CD4-positive, CD25-positive, alpha-beta regulatory T cell (primary cell): ENCODE data around the gene DNAH10. TPM values are rescaled to one million over a fixed set of nuclear protein-coding genes. Genes with fewer than 3 reads are reported as not detected.
A peak's percentile ranks its signal among the peaks of the same experiment; 100 is the strongest.

Source experiments
- ATAC-seq, 2 donors: fragments of 150-1000 bp; cut with Tn5 transposase; one replicate each; pipeline ENCODE4 v1.10.0; 2021; ENCODE audit warnings: low read depth in 2 of 2, moderate number of reproducible peaks in 2 of 2, moderate library complexity in 1 of 2
- DNase-seq, 3 donors: peaks; one replicate each; pipeline versions ENCODE4 v3.0.0 to v3.0.0-alpha.2; 2012 to 2022; ENCODE audit warnings: mixed read lengths in 1 of 3
- H3K27ac ChIP-seq: one replicate; pipeline ENCODE4 v1.7.0; 2013; ENCODE audit warnings: mild to moderate bottlenecking, low read length; ENCODE audit not compliant: insufficient read depth, poor library complexity, severe bottlenecking
- H3K27me3 ChIP-seq: one replicate; pipeline ENCODE4 v1.7.0; 2013; ENCODE audit warnings: low read length; ENCODE audit not compliant: control insufficient read depth, insufficient read depth
- H3K36me3 ChIP-seq: one replicate; pipeline ENCODE4 v1.7.0; 2013; ENCODE audit warnings: mild to moderate bottlenecking, low read length, moderate library complexity; ENCODE audit not compliant: control insufficient read depth, insufficient read depth
- H3K4me1 ChIP-seq: 2 replicates; pipeline ENCODE4 v1.7.0; 2013; ENCODE audit warnings: mild to moderate bottlenecking, low read length; ENCODE audit not compliant: insufficient read depth, control insufficient read depth, poor library complexity, severe bottlenecking
- H3K4me3 ChIP-seq: one replicate; pipeline ENCODE4 v1.7.0; 2013; ENCODE audit warnings: low read depth, mild to moderate bottlenecking, low read length, moderate library complexity
- H3K9me3 ChIP-seq, 2 experiments: 1 replicate in 1 of 2; 2 replicates in 1 of 2; pipeline ENCODE4 v1.7.0; 2013; ENCODE audit warnings: low read length in 2 of 2, mild to moderate bottlenecking in 1 of 2, moderate library complexity in 1 of 2; ENCODE audit not compliant: control insufficient read depth in 2 of 2
- H3K27ac Mint-ChIP-seq, 3 donors: one replicate each; pipeline ENCODE4 v1.8.0; 2020 to 2022; ENCODE audit warnings: mild to moderate bottlenecking in 3 of 3, mixed read lengths in 3 of 3, moderate library complexity in 2 of 3
- H3K27me3 Mint-ChIP-seq: one replicate; pipeline ENCODE4 v1.8.0; 2022; ENCODE audit warnings: mild to moderate bottlenecking, mixed read lengths
- H3K36me3 Mint-ChIP-seq: one replicate; pipeline ENCODE4 v1.8.0; 2020; ENCODE audit warnings: mixed read lengths
- H3K4me1 Mint-ChIP-seq, 4 donors: one replicate each; pipeline ENCODE4 v1.8.0; 2020 to 2022; ENCODE audit warnings: mixed read lengths in 4 of 4, mild to moderate bottlenecking in 1 of 4
- H3K4me3 Mint-ChIP-seq, 4 donors: one replicate each; pipeline ENCODE4 v1.8.0; 2020 to 2022; ENCODE audit warnings: mild to moderate bottlenecking in 4 of 4, mixed read lengths in 4 of 4, moderate library complexity in 3 of 4
- H3K9me3 Mint-ChIP-seq, 7 donors: one replicate each; pipeline ENCODE4 v1.8.0; 2020 to 2022; ENCODE audit warnings: mixed read lengths in 7 of 7, mild to moderate bottlenecking in 3 of 7, moderate library complexity in 2 of 7
- polyA plus RNA-seq, 4 donors: library from polyadenylated mRNA; unstranded; fragments of 300-500 nt; fragmentation: Illumina TruSeq; gene quantifications; one replicate each; pipeline ENCODE4 v1.2.3, GENCODE V29; 2021
- total RNA-seq: library from RNA; stranded (reverse); gene quantifications from one replicate; pipeline ENCODE4 v1.2.3, GENCODE V29; 2022

The DNAH10 gene
- total and polyA plus RNA-seq, 5 donors from 2014 or later, result 0.02 to 0.07 TPM; not detected in 3

DNA sequence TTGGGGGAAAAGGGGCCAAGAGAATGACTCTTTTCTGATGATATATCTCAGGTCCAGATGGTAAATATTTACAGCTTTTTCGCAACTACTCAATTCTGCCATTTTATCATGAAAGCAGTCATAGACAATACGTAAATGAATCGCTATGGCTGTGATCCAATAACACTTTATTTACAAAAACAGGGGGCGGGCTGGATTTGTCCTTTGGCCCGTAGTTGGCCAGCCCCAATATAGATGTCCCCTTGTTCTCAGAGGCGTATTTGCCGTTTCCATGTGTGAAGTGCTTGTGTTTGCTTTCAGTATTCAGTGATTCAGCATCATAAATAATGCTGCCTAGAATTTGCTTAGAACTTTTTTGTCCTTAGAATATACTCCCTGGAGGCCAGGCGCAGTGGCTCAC is 133.3 kb downstream of the DNAH10 start:
- Mint-ChIP-seq H3K4me1 (no peaks in the 10 kb centered on the region), H3K27ac (no peak overlapping the region), H3K36me3 (peaks cover 3% of the 10 kb centered on the region), H3K9me3 (no peaks in the 10 kb centered on the region), H3K4me3 (no peak overlapping the region), H3K27me3 (peaks cover 10% of the 10 kb centered on the region)
- no peaks in the 10 kb centered on the region for H3K4me1 ChIP-seq
- peaks cover under 1% of the 10 kb centered on the region for H3K27me3 ChIP-seq
- H3K27ac ChIP-seq, result no peak overlapping the region
- DNase-seq (no peak), ATAC-seq (no peak)
- H3K9me3 ChIP-seq, result no peaks in the 10 kb centered on the region
- no peak overlapping the region for H3K4me3 ChIP-seq
- no peaks in the 10 kb centered on the region for H3K36me3 ChIP-seq

DNA sequence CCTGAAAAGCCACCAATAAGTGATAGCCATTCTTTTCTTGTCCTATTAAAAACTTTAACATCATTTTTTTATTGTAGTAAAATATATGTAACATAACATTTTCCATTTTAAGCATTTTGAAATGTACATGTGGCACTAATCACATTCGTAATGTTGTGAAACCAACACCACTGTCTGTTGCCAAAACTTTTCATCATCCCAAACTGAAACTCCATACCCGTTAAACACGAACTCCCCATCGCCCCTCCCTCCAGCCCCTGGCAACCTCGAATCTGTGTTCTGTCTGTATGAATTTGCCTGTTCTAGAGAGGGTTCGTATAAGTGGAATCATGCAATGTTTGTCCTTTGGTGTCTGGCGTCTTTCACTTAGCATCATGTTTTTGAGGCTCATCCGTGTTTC is 134.7 kb downstream of the DNAH10 start:
- DNase-seq (no peak), ATAC-seq (no peak)
- Mint-ChIP-seq H3K4me1 (peaks cover 0 to 4% (median 0%) of the 10 kb centered on the region in 4 donors), H3K36me3 (peaks cover 3% of the 10 kb centered on the region), H3K9me3 (no peaks in the 10 kb centered on the region), H3K4me3 (no peak overlapping the region), H3K27ac (no peak overlapping the region), H3K27me3 (peaks cover 5% of the 10 kb centered on the region)
- H3K9me3 ChIP-seq, result no peaks in the 10 kb centered on the region
- H3K4me1 ChIP-seq, result no peaks in the 10 kb centered on the region
- H3K27me3 ChIP-seq, result peaks cover 3% of the 10 kb centered on the region
- H3K27ac ChIP-seq, result no peak overlapping the region
- no peak overlapping the region for H3K4me3 ChIP-seq
- H3K36me3 ChIP-seq, result no peaks in the 10 kb centered on the region

DNA sequence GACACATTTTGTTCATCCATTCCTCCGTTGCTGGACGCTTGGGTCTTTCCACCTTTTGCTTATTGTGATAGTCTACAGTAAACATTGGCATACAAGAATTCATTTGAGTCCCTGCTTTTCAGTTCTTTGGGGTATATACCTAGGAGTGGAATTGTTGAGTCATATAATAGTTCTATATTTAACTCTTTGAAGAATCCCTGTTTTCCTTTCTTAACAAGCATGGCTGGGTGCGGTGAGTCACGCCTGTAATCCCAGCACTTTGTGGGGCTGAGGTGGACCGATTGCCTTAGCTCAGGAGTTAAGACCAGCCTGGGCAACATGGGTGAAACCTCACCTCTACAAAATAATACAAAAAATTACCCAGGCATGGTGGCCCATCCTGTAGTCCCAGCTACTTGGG is 135.1 kb downstream of the DNAH10 start:
- H3K27me3 Mint-ChIP-seq, result peaks cover 3% of the 10 kb centered on the region
- no peaks in the 10 kb centered on the region for H3K36me3 ChIP-seq
- H3K27me3 ChIP-seq, result peaks cover 3% of the 10 kb centered on the region

DNA sequence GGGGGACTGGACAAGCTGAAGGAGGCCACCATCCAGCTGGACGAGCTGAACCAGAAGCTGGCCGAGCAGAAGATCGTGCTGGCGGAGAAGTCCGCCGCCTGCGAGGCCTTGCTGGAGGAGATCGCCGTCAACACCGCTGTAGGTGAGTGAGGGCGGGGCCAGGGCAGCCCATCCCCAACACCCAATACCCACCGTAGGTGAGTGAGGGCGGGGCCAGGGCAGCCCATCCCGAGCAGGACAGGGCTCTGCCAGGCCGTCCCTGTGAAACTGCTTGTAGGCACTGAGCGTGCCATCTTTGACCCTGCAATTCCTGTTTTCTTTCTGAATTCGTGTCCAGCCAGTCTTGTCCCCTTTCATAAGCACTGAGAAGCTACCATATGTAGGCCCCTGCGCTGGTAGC is 136.6 kb downstream of the DNAH10 start:
- Histone ChIP-seq H3K4me3 (no peak overlapping the region), H3K27ac (no peak overlapping the region), H3K9me3 (no peaks in the 10 kb centered on the region), H3K4me1 (no peaks in the 10 kb centered on the region), H3K27me3 (peaks cover 3% of the 10 kb centered on the region), H3K36me3 (no peaks in the 10 kb centered on the region)
- no peak for ATAC-seq
- no peak overlapping the region for H3K4me3 Mint-ChIP-seq
- H3K27ac Mint-ChIP-seq, result no peak overlapping the region
- H3K27me3 Mint-ChIP-seq, result no peaks in the 10 kb centered on the region
- peaks cover 0 to 4% (median 0%) of the 10 kb centered on the region in 4 donors for H3K4me1 Mint-ChIP-seq
- DNase-seq, result no peak
- peaks cover 3% of the 10 kb centered on the region for H3K36me3 Mint-ChIP-seq
- no peaks in the 10 kb centered on the region for H3K9me3 Mint-ChIP-seq

More for the DNA sequence above, 135.1 kb downstream of the DNAH10 start:
- H3K27ac Mint-ChIP-seq, result no peak overlapping the region
- no peaks in the 10 kb centered on the region for H3K9me3 Mint-ChIP-seq
- Histone ChIP-seq H3K4me1 (no peaks in the 10 kb centered on the region), H3K27ac (no peak overlapping the region), H3K9me3 (no peaks in the 10 kb centered on the region), H3K4me3 (no peak overlapping the region)
- H3K36me3 Mint-ChIP-seq, result peaks cover 3% of the 10 kb centered on the region
- H3K4me1 Mint-ChIP-seq, result peaks cover 0 to 4% (median 0%) of the 10 kb centered on the region in 4 donors
- peak overlapping the region in 1 of 4 donors; percentile 4 for H3K4me3 Mint-ChIP-seq
- no peak for DNase-seq
- ATAC-seq, result no peak

DNA sequence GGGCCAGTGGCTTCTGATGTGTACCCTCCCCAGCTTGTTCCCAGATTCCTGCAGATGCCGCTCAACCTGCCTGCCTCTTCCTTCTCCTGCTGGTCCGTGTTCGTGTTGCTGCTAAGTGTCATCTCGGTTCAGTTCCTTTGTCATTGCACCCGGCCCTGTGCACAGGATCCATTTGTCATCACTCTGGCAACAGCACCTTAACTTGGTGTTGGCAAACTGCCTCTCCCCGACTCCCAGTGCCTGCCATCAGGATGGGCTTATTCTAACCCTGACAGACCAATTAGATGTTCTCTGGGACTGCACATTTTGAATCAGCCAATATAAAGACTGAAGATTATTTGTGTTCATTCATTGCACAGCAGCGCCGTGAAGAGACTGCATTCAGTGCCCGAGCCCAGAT is 137.3 kb downstream of the DNAH10 start:
- H3K27ac ChIP-seq, result no peak overlapping the region
- Mint-ChIP-seq H3K36me3 (peaks cover 3% of the 10 kb centered on the region), H3K4me1 (peaks cover 0 to 4% (median 0%) of the 10 kb centered on the region in 4 donors), H3K27ac (peak overlapping the region in 1 of 3 donors; percentile 8), H3K4me3 (no peak overlapping the region), H3K27me3 (no peaks in the 10 kb centered on the region), H3K9me3 (no peaks in the 10 kb centered on the region)
- no peaks in the 10 kb centered on the region for H3K36me3 ChIP-seq
- H3K9me3 ChIP-seq, result no peaks in the 10 kb centered on the region
- H3K4me3 ChIP-seq, result no peak overlapping the region
- no peaks in the 10 kb centered on the region for H3K4me1 ChIP-seq
- no peak for DNase-seq
- ATAC-seq, result no peak
- H3K27me3 ChIP-seq, result peaks cover 3% of the 10 kb centered on the region

DNA sequence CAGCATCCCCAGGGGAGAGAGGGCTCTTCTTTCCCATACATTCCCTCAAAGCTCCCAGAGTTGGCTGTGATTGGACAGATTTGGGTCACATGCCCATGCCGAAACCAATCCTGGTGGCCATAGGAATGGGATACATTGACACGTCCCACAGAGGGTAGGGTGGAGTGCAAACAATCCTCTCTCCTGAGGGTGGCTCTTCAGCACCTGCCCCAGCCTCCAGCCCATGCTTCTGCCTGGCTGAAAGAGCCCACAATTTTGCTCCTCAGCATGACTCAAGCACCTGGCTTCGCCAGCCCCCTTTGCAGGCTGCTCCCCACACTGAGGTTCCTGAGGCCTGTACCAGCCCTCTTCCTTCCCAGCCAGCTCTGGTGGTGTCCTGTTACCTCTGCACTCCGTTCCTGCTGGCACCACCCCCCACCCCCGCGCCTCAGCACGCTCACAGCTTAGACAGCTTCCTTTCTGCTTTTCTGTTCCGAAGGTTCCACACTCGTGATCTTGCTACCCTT is 138.8 kb downstream of the DNAH10 start:
- no peak for ATAC-seq

DNA sequence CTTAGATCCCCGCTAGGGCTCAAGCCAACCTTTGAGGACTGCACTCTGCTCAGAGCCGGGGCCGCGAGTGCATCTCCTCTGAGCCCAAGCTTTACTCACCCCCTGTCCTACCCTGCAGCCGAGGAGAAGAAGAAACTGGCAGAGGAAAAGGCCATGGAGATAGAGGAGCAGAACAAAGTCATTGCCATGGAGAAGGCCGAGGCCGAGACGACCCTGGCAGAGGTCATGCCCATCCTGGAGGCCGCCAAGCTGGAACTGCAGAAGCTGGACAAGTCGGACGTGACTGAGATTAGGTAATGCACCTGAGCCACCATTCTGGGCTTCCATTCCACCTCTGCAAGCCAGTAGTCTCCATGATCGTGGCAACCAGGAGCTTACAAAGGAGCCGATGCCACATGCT is 140.7 kb downstream of the DNAH10 start:
- H3K36me3 ChIP-seq, result no peaks in the 10 kb centered on the region
- Mint-ChIP-seq H3K9me3 (no peaks in the 10 kb centered on the region), H3K27ac (no peak overlapping the region), H3K4me1 (peaks cover 0 to 8% (median 5%) of the 10 kb centered on the region in 4 donors), H3K36me3 (peaks cover 3% of the 10 kb centered on the region), H3K27me3 (no peaks in the 10 kb centered on the region), H3K4me3 (no peak overlapping the region)
- no peaks in the 10 kb centered on the region for H3K4me1 ChIP-seq
- peaks cover 3% of the 10 kb centered on the region for H3K27me3 ChIP-seq
- ATAC-seq (no peak), DNase-seq (no peak)
- no peak overlapping the region for H3K4me3 ChIP-seq
- H3K27ac ChIP-seq, result no peak overlapping the region
- no peaks in the 10 kb centered on the region for H3K9me3 ChIP-seq

More for the DNA sequence above, 138.8 kb downstream of the DNAH10 start:
- Histone ChIP-seq H3K36me3 (no peaks in the 10 kb centered on the region), H3K4me3 (no peak overlapping the region), H3K27me3 (peaks cover 3% of the 10 kb centered on the region), H3K4me1 (no peaks in the 10 kb centered on the region), H3K27ac (no peak overlapping the region), H3K9me3 (no peaks in the 10 kb centered on the region)
- no peak overlapping the region for H3K4me3 Mint-ChIP-seq
- peaks cover 0 to 8% (median 5%) of the 10 kb centered on the region in 4 donors for H3K4me1 Mint-ChIP-seq
- DNase-seq, result peak in 1 of 3 donors; percentile 6
- no peak overlapping the region for H3K27ac Mint-ChIP-seq
- H3K36me3 Mint-ChIP-seq, result peaks cover 3% of the 10 kb centered on the region
- no peaks in the 10 kb centered on the region for H3K27me3 Mint-ChIP-seq
- no peaks in the 10 kb centered on the region for H3K9me3 Mint-ChIP-seq

DNA sequence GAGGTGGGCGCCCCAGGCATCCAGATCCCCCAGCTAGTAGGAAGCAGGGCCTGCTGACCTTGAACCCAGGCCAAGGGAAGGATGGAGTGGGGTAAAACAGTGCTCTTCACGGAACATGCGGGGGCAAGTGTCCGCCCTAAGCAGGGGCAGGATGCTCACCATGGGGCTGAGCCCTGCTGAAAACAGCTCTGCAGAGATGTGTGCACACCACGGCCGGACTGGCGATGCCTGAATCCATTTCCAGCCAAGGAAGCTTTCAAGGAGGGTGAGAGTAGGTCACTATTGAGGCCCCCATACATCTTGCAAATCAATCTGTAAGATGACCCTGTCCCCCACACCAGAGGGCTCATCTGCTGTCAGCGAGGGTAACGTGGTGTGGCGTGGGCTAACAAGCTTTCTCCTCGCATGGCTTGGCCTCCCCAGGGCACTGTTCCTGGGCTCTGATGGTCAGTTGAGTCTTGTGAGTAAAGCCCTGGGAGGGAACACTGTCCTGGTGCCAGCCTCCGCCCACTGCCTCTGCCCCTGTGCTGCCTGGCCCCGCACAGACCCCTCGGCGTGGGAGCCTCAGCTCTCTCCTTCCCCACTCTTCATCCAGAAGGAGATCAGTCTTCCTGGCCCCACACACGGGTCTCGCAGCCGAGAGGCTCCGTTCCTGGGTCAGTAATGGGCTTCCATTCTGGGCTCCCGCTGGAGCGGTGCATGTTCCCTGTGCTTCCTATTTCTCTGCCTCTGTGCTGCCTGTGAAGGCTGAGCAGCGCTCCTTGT is 141.4 kb downstream of the DNAH10 start:
- Histone ChIP-seq H3K4me3 (no peak overlapping the region), H3K9me3 (no peaks in the 10 kb centered on the region), H3K4me1 (no peaks in the 10 kb centered on the region), H3K36me3 (no peaks in the 10 kb centered on the region), H3K27me3 (peaks cover 3% of the 10 kb centered on the region), H3K27ac (no peak overlapping the region)
- no peaks in the 10 kb centered on the region for H3K9me3 Mint-ChIP-seq
- H3K27ac Mint-ChIP-seq, result no peak overlapping the region
- no peak for DNase-seq
- no peaks in the 10 kb centered on the region for H3K27me3 Mint-ChIP-seq
- ATAC-seq, result no peak
- H3K4me3 Mint-ChIP-seq, result no peak overlapping the region
- peaks cover 3% of the 10 kb centered on the region for H3K36me3 Mint-ChIP-seq
- H3K4me1 Mint-ChIP-seq, result peaks cover 0 to 8% (median 5%) of the 10 kb centered on the region in 4 donors
